HEK293 (cell line): Measurements from ENCODE around the gene TNFAIP2.

Experiments
- CTCF ChIA-PET: fragments of 350-600 bp; formaldehyde crosslinking; extraction: SDS; loops from one replicate; lab custom pipeline; 2021; ENCODE audit warnings: antibody characterized with exemption; lab: Yijun Ruan, JAX
- POLR2A ChIA-PET: fragments of 300-600 bp; formaldehyde crosslinking; extraction: SDS; loops from one replicate; lab custom pipeline; 2020; ENCODE audit warnings: antibody characterized with exemption, inconsistent platforms; lab: Yijun Ruan, JAX
- H3K27ac ChIP-seq: fragments of 200-500 bp; sonication (Bioruptor generic); 2 replicates; pipeline ENCODE4 v1.5.1; 2014; ENCODE audit warnings: low read depth, low read length, control low read depth, inconsistent platforms; ENCODE audit errors: extremely low read depth
- H3K36me3 ChIP-seq, 2 experiments: fragments of 200-500 bp in 1 of 2; sonication (Bioruptor generic) in 1 of 2; 1 replicate in 1 of 2; 2 replicates in 1 of 2; pipeline ENCODE4 v1.5.1; 2014 to 2017; ENCODE audit warnings: inconsistent platforms in 2 of 2, low read length in 2 of 2; ENCODE audit not compliant: control insufficient read depth in 2 of 2, insufficient read depth in 1 of 2
- H3K4me1 ChIP-seq: fragments of 200-500 bp; sonication (Bioruptor generic); 2 replicates; pipeline ENCODE4 v1.5.1; 2014; ENCODE audit warnings: mild to moderate bottlenecking, low read length, inconsistent platforms; ENCODE audit not compliant: control insufficient read depth, insufficient read depth
- H3K4me3 ChIP-seq: 2 replicates; pipeline ENCODE4 v1.5.1; 2011; ENCODE audit warnings: low read depth, mild to moderate bottlenecking, control low read depth, low read length, moderate library complexity
- H3K9me3 ChIP-seq: fragments of 200-500 bp; sonication (Bioruptor generic); 2 replicates; pipeline ENCODE4 v1.5.1; 2014; ENCODE audit warnings: low read depth, low read length, inconsistent platforms; ENCODE audit not compliant: control insufficient read depth, insufficient read depth
- GLIS2 ChIP-seq: fragments of 450-650 bp; formaldehyde crosslinking; IDR thresholded peaks from 2 replicates; pipeline ENCODE4 v1.5.1; 2016; ENCODE audit warnings: missing biosample characterization, missing genetic modification characterization
- KLF1 ChIP-seq: fragments of 450-650 bp; formaldehyde crosslinking; IDR thresholded peaks from 2 replicates; pipeline ENCODE4 v1.5.1; 2016; ENCODE audit warnings: missing biosample characterization, missing genetic modification characterization
- SCRT2 ChIP-seq: fragments of 450-650 bp; formaldehyde crosslinking; IDR thresholded peaks from 2 replicates; pipeline ENCODE4 v1.5.1; 2016; ENCODE audit warnings: missing biosample characterization, missing genetic modification characterization
- SP2 ChIP-seq: fragments of 450-650 bp; formaldehyde crosslinking; IDR thresholded peaks from 2 replicates; pipeline ENCODE4 v1.5.1; 2016; ENCODE audit warnings: missing biosample characterization, missing genetic modification characterization
- ZEB2 ChIP-seq: fragments of 450-650 bp; formaldehyde crosslinking; IDR thresholded peaks from 2 replicates; pipeline ENCODE4 v1.5.1; 2016; ENCODE audit warnings: missing biosample characterization, missing genetic modification characterization
- ZNF23 ChIP-seq: fragments of 450-650 bp; formaldehyde crosslinking; IDR thresholded peaks from 2 replicates; pipeline ENCODE4 v1.5.1; 2016; ENCODE audit warnings: missing biosample characterization, missing genetic modification characterization, borderline replicate concordance
- ZNF521 ChIP-seq: fragments of 450-650 bp; formaldehyde crosslinking; IDR thresholded peaks from 2 replicates; pipeline ENCODE4 v1.5.1; 2017; ENCODE audit warnings: missing biosample characterization, mild to moderate bottlenecking, missing genetic modification characterization
- ZNF600 ChIP-seq: fragments of 450-650 bp; formaldehyde crosslinking; IDR thresholded peaks from 2 replicates; pipeline ENCODE4 v1.5.1; 2016; ENCODE audit warnings: missing biosample characterization, missing genetic modification characterization
- ZSCAN16 ChIP-seq: fragments of 450-650 bp; formaldehyde crosslinking; IDR thresholded peaks from 2 replicates; pipeline ENCODE4 v1.5.1; 2016; ENCODE audit warnings: missing biosample characterization, missing genetic modification characterization
- TF ChIP-seq, protein P1 (sequence below): fragments of 450-650 bp; formaldehyde crosslinking; IDR thresholded peaks from 2 replicates; pipeline ENCODE4 v1.5.1; 2016; ENCODE audit warnings: missing biosample characterization, missing genetic modification characterization
- TF ChIP-seq, protein P2 (sequence below): fragments of 450-650 bp; formaldehyde crosslinking; IDR thresholded peaks from 2 replicates; pipeline ENCODE4 v1.5.1; 2016; ENCODE audit warnings: missing biosample characterization, missing genetic modification characterization
- TF ChIP-seq, protein P3 (sequence below): fragments of 450-650 bp; formaldehyde crosslinking; IDR thresholded peaks from 2 replicates; pipeline ENCODE4 v1.5.1; 2016; ENCODE audit warnings: missing biosample characterization, missing genetic modification characterization

The TNFAIP2 gene

DNA sequence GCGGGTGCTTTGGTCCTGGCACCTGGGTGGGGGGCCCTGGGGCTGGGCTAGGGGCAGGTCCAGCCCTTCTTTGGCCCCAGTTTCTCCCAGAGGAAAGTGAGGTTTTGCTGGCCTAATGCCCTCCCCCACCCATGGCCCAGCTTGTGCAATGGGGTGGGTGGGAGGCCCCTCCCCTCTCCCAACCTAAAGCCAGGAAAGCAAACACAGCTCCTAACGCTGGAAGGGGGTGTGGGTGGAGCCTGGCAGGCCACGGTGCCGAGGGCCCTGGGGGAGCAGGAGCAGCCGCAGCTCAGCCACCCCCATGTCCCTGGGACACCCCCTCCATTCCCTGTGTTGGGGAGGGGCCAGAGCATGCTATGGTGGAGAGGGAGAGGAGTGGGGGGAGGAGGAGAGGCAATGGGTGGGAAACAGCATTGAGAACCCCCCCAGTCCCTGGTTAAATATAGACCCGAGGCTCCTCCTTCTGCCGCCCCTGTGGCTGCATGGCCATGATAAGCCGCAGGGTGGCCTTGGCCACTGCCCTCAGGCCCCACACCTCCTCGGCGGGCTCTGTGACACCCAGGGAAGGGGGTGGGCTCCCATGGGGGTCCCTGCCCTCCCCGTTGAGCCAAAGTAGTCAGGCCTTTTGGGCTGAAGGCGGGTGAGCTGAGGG is 24.1 kb upstream of the TNFAIP2 start (continued):
- TF ChIP-seq, protein P1, sequence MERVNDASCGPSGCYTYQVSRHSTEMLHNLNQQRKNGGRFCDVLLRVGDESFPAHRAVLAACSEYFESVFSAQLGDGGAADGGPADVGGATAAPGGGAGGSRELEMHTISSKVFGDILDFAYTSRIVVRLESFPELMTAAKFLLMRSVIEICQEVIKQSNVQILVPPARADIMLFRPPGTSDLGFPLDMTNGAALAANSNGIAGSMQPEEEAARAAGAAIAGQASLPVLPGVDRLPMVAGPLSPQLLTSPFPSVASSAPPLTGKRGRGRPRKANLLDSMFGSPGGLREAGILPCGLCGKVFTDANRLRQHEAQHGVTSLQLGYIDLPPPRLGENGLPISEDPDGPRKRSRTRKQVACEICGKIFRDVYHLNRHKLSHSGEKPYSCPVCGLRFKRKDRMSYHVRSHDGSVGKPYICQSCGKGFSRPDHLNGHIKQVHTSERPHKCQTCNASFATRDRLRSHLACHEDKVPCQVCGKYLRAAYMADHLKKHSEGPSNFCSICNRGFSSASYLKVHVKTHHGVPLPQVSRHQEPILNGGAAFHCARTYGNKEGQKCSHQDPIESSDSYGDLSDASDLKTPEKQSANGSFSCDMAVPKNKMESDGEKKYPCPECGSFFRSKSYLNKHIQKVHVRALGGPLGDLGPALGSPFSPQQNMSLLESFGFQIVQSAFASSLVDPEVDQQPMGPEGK, result peak; percentile 33; the same call in 1 of the 2 replicates
- peak; percentile 42; the same call in 1 of the 2 replicates for TF ChIP-seq GLIS2 (tag by site-specific recombination)

DNA sequence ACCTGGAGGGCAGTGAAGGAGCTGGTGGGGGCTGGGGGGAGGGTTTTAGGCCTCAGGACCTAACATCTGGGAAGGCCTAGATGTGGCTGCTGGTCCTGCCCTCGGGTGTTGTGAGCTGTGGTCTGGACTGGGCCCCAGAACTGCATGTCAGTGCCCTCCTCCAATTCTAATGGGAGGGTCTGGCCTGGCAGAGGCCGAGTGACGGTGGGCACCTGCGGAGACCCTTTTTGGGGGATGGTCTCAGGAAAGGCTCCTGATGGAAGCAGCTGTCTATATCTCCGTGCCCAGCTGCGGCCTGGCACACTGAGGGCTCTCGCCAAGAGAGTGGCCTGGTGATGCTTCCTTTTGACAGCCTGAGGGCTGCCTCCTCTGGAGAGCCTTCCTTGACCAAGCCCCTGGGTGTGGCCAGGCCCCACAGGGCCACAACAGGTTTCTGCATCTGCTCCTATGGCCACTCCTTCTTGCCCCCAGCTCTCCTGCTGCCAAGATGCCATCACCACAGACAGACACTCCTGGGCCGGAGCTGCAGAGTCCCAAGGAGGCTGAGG is 23.5 kb upstream of the TNFAIP2 start:
- 0 out of 2 replicates have a peak, but pooled peaks cover 2% of the 10 kb centered on the region for H3K4me1 ChIP-seq
- 0 out of 2 replicates have a peak, but pooled peaks have one; percentile 8 for TF ChIP-seq KLF1 (tag by site-specific recombination)
- no peak for TF ChIP-seq ZSCAN16 (tag by site-specific recombination)
- TF ChIP-seq, all 188 proteins: peak for 1
- H3K27ac ChIP-seq, result no peak overlapping the region
- POLR2A ChIA-PET, result no interaction called here
- no peaks in the 10 kb centered on the region for H3K9me3 ChIP-seq
- no peak overlapping the region for H3K4me3 ChIP-seq
- CTCF ChIA-PET, result interaction anchor here (0.7 to 0.8 kb wide), 2 partner anchors 18 to 41 kb away, joined by 3 read pairs; no protein-coding TSS in a partner anchor
- no peaks in the 10 kb centered on the region for H3K36me3 ChIP-seq

DNA sequence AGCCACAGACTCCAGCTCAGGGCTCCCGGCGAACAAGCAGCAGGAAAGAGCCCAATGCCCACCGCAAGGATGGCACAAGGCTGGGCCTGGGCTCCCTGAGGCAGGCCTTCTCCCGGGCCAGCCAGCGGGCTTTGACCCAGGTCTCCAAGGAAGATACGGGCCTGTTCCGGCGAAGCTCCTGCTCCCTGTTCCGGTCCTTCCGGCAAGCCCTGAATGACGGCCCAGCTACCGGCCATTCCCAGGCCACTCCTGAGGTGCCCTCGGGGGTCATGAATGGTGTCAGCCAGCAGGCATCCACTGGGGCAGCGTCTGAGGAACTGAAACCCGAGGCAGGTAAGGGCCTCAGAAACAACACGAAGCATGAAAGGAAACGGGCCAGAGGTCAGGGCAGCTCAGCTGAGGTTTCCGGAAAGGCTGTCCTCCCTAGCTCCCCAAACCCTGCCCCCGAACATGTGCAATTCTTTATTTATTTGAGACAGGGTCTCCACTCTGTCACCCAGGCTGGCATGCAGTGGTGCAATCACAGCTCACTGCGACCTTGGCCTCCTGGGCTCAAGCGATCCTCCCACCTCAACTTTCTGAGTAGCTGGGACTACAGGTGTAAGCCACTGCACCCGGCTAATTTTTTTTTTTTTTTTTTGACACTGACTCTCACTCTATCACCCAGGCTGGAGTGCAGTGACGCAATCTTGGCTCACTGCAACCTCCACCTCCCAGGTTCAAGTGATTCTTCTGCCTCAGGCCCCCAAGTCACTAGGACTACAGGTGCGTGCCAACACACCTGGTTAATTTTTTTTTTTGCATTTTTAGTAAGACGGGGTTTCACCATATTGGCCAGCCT is 22.8 kb upstream of the TNFAIP2 start:
- Histone ChIP-seq H3K4me3 (no peak overlapping the region), H3K9me3 (no peaks in the 10 kb centered on the region), H3K27ac (no peak overlapping the region), H3K4me1 (0 out of 2 replicates have a peak, but pooled peaks cover 2% of the 10 kb centered on the region), H3K36me3 (no peaks in the 10 kb centered on the region)
- CTCF ChIA-PET, result interaction anchor here (0.7 to 0.8 kb wide), 2 partner anchors 18 to 40 kb away, joined by 3 read pairs; no protein-coding TSS in a partner anchor
- TF ChIP-seq, protein P2, sequence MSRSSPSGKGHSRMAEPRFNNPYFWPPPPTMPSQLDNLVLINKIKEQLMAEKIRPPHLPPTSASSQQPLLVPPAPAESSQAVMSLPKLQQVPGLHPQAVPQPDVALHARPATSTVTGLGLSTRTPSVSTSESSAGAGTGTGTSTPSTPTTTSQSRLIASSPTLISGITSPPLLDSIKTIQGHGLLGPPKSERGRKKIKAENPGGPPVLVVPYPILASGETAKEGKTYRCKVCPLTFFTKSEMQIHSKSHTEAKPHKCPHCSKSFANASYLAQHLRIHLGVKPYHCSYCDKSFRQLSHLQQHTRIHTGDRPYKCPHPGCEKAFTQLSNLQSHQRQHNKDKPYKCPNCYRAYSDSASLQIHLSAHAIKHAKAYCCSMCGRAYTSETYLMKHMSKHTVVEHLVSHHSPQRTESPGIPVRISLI (tag by site-specific recombination), result 0 out of 2 replicates have a peak, but pooled peaks have one; percentile 30
- TF ChIP-seq ZEB2 (tag by site-specific recombination), result peak; percentile 31; the same call in 1 of the 2 replicates
- TF ChIP-seq ZNF600, result peak; percentile 66
- TF ChIP-seq ZNF23 (tag by site-specific recombination), result no peak
- TF ChIP-seq, protein P3, sequence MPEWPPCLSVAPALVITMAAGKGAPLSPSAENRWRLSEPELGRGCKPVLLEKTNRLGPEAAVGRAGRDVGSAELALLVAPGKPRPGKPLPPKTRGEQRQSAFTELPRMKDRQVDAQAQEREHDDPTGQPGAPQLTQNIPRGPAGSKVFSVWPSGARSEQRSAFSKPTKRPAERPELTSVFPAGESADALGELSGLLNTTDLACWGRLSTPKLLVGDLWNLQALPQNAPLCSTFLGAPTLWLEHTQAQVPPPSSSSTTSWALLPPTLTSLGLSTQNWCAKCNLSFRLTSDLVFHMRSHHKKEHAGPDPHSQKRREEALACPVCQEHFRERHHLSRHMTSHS (tag by site-specific recombination), result no peak
- 0 out of 2 replicates have a peak, but pooled peaks have one; percentile 16 for TF ChIP-seq SCRT2 (tag by site-specific recombination)
- POLR2A ChIA-PET, result no interaction called here

DNA sequence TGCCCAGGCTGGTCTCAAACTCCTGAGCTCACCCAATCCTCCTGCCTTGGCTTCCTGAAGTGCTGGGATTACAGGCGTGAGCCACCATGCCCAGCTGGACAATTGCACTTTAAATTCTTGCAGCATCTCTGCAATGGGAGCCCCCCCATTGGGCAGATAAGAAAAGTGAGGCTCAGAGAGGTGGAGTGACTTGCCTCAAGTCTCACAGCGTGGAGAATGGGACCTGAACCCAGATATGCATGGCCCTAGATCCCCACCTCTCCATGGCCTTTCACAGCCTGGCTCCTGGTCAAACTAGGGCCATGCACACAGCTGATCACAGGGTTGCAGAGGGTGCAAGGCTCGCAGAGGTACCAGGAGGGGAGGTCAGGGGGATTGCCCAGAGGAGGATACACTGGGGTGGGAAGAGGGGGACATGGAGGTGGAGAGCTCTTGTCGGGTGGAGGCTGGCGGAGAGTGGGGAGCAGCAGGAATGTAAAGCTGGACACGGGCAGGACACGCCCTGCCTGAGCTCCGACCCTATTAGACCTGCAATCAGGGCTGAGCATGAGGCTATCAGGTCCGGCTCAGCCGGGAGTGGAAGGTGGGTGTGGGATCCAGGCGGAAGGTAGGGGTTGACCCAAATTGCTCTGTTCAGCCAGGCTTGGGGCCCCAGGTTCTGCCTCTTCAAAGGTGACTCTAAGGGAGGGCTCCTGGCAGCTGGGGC is 21.9 kb upstream of the TNFAIP2 start:
- Histone ChIP-seq H3K36me3 (no peaks in the 10 kb centered on the region), H3K27ac (no peak overlapping the region), H3K4me1 (0 out of 2 replicates have a peak, but pooled peaks cover 2% of the 10 kb centered on the region), H3K9me3 (no peaks in the 10 kb centered on the region), H3K4me3 (no peak overlapping the region)
- POLR2A ChIA-PET, result interaction anchor here (1.0 kb wide), 1 partner anchor 436 kb away, joined by 3 read pairs; no protein-coding TSS in a partner anchor
- no peak for TF ChIP-seq ZNF521 (tag by site-specific recombination)
- TF ChIP-seq SP2, result 0 out of 2 replicates have a peak, but pooled peaks have one; percentile 17
- CTCF ChIA-PET, result interaction anchor here (0.7 kb wide), 1 partner anchor 40 kb away, joined by 3 read pairs; no protein-coding TSS in a partner anchor
